CD4-positive, alpha-beta T cell treated with Interleukin-6 for 4 hours (primary cell): Measurements from ENCODE around the gene CPXM2.

ENCODE experiments used
- DNase-seq: peaks from one replicate; pipeline ENCODE4 v3.0.0-alpha.2; 2020; ENCODE audit warnings: mixed read lengths

CPXM2 gene

GRCh38 chr10:123903621-123904020 is 12.0 kb upstream of the CPXM2 start:
- no peak for DNase-seq

DNA sequence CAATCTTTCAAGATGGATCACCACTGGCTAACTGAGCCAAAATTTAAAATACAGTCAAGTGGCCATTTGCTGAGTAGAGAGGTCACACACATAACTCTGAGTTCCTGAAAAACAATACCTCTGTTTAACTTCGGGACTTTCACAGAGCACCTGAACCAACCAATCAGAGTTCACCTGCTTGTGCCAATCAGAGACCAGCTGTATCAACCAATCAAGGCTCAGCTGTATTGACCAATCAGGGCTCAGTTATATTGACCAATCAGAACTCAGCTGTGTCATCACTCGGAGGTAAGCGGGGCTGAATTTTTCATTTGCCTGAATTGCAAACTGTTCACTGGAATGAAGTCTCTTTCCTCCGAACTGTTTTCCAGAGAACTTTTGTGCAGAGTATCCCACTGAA is 10.0 kb upstream of the CPXM2 start:
- DNase-seq, result no peak

- DNase-seq, result no peak
These were observed 5.5 kb upstream of the CPXM2 start for GRCh38 chr10:123897146-123897545.

- no peak for DNase-seq
These were observed 4.8 kb upstream of the CPXM2 start for GRCh38 chr10:123896246-123896927.

- DNase-seq, result no peak
These were observed 2.0 kb upstream of the CPXM2 start for GRCh38 chr10:123893651-123894050.

GRCh38 chr10:123890756-123891143 is 857 bp downstream of the CPXM2 start:
- DNase-seq, result no peak

- no peak for DNase-seq
These were observed 1.4 kb downstream of the CPXM2 start for GRCh38 chr10:123890226-123890625.

GRCh38 chr10:123889821-123890220 is 1.8 kb downstream of the CPXM2 start:
- DNase-seq, result no peak

- no peak for DNase-seq
These were observed 2.9 kb downstream of the CPXM2 start for GRCh38 chr10:123888751-123889150.

GRCh38 chr10:123888256-123888655 is 3.4 kb downstream of the CPXM2 start:
- DNase-seq, result no peak

- DNase-seq, result no peak
These were observed 5.3 kb downstream of the CPXM2 start for GRCh38 chr10:123886292-123886691.

GRCh38 chr10:123885406-123886170 is 6.0 kb downstream of the CPXM2 start:
- DNase-seq, result no peak

GRCh38 chr10:123884907-123885381 is 6.7 kb downstream of the CPXM2 start:
- DNase-seq, result no peak

DNA sequence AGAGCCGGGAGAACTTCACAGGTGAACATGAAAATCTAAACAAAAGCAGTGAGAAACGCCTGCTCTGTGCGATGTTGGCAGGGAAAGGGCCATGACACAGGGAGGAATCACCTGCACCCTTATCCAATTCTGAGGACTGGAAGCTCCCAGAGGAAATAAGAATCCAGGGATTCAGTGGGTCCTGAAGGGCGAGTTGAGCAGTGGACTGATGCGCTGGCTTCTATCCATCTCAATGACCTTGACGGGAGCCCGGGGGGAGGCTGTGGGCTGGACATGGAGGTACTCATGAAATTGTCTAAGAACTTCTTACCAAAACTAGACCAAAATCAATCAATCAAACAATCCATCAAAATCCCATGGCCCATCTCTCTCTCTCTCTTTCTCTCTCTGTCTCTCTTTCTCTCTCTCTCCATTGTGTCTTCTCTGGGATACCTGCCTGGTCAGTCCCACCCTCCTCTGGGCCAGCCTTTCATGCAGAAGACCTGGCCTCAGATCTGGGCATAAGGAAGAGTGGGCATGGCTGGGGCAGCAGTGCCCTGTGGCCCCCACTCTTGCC is 7.2 kb downstream of the CPXM2 start:
- DNase-seq, result no peak

DNA sequence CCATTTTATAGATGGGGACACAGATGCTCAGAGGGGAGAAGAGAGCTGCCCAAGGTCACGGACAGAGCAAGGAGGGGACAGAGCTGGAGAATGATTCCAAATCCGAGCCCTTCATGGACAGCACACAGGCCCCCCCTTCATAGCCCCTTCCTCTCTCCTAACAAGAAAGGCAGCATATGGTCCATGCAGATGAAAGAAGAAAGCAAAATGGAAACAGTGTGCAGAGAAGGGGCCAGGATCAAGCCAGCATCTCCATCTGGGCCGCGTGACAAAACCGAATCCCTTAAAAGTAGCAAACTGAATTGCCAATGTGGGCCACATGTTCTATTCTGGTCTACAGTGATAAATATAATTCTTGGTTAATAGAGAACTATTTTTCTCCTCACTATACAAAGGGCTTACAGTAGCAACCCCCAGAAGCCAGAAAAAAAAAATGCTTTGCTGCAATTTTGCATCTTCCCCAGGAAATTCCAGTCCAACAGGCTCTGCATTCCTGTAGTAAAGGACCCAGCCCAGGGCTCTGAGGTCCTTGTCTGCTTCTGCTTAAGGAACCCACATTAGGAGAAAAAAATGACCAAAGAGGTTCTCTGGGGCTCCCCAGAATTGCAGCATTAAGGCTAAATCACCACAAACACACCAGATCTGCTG is 7.8 kb downstream of the CPXM2 start:
- no peak for DNase-seq

- no peak for DNase-seq
These were observed 8.7 kb downstream of the CPXM2 start for GRCh38 chr10:123882681-123883445.

- DNase-seq, result no peak
These were observed 9.4 kb downstream of the CPXM2 start for GRCh38 chr10:123882177-123882576.

- DNase-seq, result no peak
These were observed 11.9 kb downstream of the CPXM2 start for GRCh38 chr10:123879606-123880257.

DNA sequence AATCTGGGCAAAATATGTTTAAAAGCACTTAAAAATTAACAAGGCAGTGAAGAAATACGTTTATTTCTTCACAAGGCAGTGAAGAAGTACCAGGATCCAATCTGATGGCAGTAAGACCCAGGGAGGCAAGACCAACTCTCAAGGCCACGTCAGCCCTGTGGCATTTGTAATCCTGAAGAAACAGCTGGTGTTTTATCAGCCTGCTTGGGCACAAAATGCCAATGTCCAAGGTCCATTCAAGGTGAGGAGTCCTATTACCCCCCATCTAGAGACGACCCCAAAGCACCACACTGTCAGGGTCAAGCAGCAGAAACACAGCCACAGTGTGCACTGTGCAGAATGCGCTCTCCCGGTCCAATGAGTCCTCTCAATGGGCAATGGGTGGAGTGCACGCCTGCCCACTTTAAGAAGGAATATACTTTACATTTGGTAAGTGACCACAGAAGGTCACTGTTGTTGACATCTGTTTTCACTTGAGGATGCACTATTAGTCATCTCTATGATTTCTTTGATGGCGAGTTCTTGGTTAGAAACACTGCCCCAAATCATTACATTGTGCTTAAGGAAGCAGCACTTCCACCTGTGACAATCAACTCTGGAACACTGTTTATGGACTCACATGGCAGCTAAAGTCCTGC is 12.8 kb downstream of the CPXM2 start:
- DNase-seq, result no peak

- DNase-seq, result no peak
These were observed 21.3 kb downstream of the CPXM2 start for GRCh38 chr10:123870260-123870659.

GRCh38 chr10:123869020-123869414 is 22.6 kb downstream of the CPXM2 start:
- no peak for DNase-seq
